K562 (cell line): ENCODE measurements around the gene HAPLN2. TPM values are rescaled to one million over a fixed set of nuclear protein-coding genes. Genes with fewer than 3 reads are reported as not detected.

ENCODE experiments used
- ATF7 ChIP-seq: fragments of 450-650 bp; IDR thresholded peaks from 2 replicates; pipeline ENCODE4 v1.7.1; 2014; ENCODE audit warnings: mild to moderate bottlenecking, moderate library complexity
- CEBPG ChIP-seq, 3 experiments: fragments of 200-800 bp in 1 of 3; sonication (Bioruptor generic) in 1 of 3; sonication (generic) in 1 of 3; formaldehyde crosslinking in 1 of 3; IDR thresholded peaks in 2 of 3; conservative IDR thresholded peaks in 1 of 3; 2 replicates each; pipeline versions ENCODE4 v1.6.1 to v1.8.0; 2016 to 2022; ENCODE audit warnings: missing compliant biosample characterization in 2 of 3, missing genetic modification characterization in 2 of 3, mild to moderate bottlenecking in 1 of 3, missing genetic modification reagents in 1 of 3
- DPF2 ChIP-seq: fragments of 450-650 bp; IDR thresholded peaks from 2 replicates; pipeline ENCODE4 v1.6.1; 2016
- KDM1A ChIP-seq, 2 experiments: fragments of 450-650 bp; IDR thresholded peaks; 2 replicates each; pipeline ENCODE4 v1.6.1; 2016; ENCODE audit warnings: mild to moderate bottlenecking in 2 of 2
- LCOR ChIP-seq: sonication (generic); formaldehyde crosslinking; IDR thresholded peaks from 2 replicates; pipeline ENCODE4 v1.8.0; 2022; ENCODE audit warnings: mild to moderate bottlenecking, missing genetic modification reagents
- MCM2 ChIP-seq: fragments of 450-650 bp; IDR thresholded peaks from 2 replicates; pipeline ENCODE4 v1.6.1; 2017; ENCODE audit warnings: low read depth, mild to moderate bottlenecking
- SRSF3 ChIP-seq: fragments of 200-400 bp; formaldehyde crosslinking; IDR thresholded peaks from 2 replicates; pipeline ENCODE4 v1.6.1; 2016; ENCODE audit warnings: mild to moderate bottlenecking, low read length, moderate library complexity; ENCODE audit not compliant: insufficient read depth
- polyA plus RNA-seq, 8 experiments: library from polyadenylated mRNA; depleted of rRNA in 4 of 8; stranded (reverse) in 5 of 8; unstranded in 3 of 8; fragments of >200 nt; fragmentation: Nextera tagmentation in 2 of 8; fragmentation: Illumina TruSeq in 1 of 8; extraction: Ambion mirVana in 2 of 8; extraction: Trizol in 1 of 8; gene quantifications; 2 replicates each; pipeline versions ENCODE4 v1.2.1 to v1.2.3, GENCODE V29; 2011 to 2014; ENCODE audit warnings: inconsistent platforms in 1 of 8, missing spikeins in 1 of 8
- total RNA-seq, 7 experiments: library from RNA; depleted of rRNA in 6 of 7; stranded (reverse); fragments of >200 nt in 6 of 7; fragmentation: Illumina TruSeq in 2 of 7; extraction: Trizol in 2 of 7; gene quantifications; 2 replicates each; pipeline versions ENCODE4 v1.2.1 to v1.2.3, GENCODE V29; 2011 to 2021; ENCODE audit warnings: low replicate concordance in 1 of 7
- TF ChIP-seq, protein P1 (sequence below), 2 experiments: fragments of 450-650 bp; formaldehyde crosslinking in 1 of 2; IDR thresholded peaks; 2 replicates each; pipeline versions ENCODE4 v1.4.0 to v1.6.1; 2014 to 2020; ENCODE audit warnings: mild to moderate bottlenecking in 2 of 2, borderline replicate concordance in 1 of 2, low read depth in 1 of 2
- TF ChIP-seq, protein P2 (sequence below): fragments of 250-450 bp; sonication (Bioruptor Pico); IDR thresholded peaks from 2 replicates; pipeline ENCODE4 v1.4.0; 2020; ENCODE audit warnings: mild to moderate bottlenecking, moderate library complexity, borderline replicate concordance

HAPLN2 gene
- total and polyA plus RNA-seq, 9 of the 15 experiments (the other 6 are each of a cell fraction or from before 2014, with no cell fraction given), result 0.14 to 5.2 (median 3.8) TPM; not detected in 4

DNA sequence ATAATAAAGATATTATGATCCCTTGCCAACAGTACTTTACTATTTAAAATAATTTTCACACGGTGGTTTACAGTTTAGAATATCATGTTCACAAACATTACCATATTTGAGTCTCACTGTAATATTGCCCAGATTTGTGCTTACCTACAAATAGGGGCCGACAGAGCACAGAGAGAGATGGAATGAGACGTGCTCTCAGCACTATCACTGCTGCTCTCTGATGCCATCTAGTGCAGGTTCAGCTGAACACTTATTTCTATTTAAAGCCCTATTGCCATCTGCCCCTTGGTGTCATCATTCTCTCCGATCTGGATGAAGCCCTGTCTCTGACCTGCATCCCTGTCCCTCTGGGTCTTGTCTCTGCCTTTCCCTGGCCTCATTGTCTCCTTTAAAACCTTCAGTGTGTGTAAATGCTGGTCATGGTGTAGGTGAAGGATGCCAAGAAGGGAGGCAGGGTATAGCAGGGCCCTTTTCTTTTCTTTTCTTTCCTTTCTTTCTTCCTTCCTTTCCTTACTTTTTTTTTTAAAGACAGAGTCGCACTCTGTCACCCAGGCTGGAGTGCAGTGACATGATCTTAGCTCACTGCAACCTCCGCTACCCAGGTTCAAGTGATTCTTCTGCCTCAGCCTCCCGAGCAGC is 11.1 kb upstream of the HAPLN2 start (continued):
- TF ChIP-seq, protein P1, sequence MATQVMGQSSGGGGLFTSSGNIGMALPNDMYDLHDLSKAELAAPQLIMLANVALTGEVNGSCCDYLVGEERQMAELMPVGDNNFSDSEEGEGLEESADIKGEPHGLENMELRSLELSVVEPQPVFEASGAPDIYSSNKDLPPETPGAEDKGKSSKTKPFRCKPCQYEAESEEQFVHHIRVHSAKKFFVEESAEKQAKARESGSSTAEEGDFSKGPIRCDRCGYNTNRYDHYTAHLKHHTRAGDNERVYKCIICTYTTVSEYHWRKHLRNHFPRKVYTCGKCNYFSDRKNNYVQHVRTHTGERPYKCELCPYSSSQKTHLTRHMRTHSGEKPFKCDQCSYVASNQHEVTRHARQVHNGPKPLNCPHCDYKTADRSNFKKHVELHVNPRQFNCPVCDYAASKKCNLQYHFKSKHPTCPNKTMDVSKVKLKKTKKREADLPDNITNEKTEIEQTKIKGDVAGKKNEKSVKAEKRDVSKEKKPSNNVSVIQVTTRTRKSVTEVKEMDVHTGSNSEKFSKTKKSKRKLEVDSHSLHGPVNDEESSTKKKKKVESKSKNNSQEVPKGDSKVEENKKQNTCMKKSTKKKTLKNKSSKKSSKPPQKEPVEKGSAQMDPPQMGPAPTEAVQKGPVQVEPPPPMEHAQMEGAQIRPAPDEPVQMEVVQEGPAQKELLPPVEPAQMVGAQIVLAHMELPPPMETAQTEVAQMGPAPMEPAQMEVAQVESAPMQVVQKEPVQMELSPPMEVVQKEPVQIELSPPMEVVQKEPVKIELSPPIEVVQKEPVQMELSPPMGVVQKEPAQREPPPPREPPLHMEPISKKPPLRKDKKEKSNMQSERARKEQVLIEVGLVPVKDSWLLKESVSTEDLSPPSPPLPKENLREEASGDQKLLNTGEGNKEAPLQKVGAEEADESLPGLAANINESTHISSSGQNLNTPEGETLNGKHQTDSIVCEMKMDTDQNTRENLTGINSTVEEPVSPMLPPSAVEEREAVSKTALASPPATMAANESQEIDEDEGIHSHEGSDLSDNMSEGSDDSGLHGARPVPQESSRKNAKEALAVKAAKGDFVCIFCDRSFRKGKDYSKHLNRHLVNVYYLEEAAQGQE (IDR thresholded peaks at IDR 0.05; ENCODE audit: borderline replicate concordance), result peak; percentile 78
- TF ChIP-seq, protein P1 (CRISPR knock-in tag; IDR thresholded peaks at IDR 0.05; ENCODE audit: low read depth), result no peak
- peak; percentile 49 to 50; a peak in 2 of 4 replicates for TF ChIP-seq KDM1A (IDR thresholded peaks at IDR 0.05)
- TF ChIP-seq DPF2, result no peak
- TF ChIP-seq LCOR, result no peak
- TF ChIP-seq, protein P2, sequence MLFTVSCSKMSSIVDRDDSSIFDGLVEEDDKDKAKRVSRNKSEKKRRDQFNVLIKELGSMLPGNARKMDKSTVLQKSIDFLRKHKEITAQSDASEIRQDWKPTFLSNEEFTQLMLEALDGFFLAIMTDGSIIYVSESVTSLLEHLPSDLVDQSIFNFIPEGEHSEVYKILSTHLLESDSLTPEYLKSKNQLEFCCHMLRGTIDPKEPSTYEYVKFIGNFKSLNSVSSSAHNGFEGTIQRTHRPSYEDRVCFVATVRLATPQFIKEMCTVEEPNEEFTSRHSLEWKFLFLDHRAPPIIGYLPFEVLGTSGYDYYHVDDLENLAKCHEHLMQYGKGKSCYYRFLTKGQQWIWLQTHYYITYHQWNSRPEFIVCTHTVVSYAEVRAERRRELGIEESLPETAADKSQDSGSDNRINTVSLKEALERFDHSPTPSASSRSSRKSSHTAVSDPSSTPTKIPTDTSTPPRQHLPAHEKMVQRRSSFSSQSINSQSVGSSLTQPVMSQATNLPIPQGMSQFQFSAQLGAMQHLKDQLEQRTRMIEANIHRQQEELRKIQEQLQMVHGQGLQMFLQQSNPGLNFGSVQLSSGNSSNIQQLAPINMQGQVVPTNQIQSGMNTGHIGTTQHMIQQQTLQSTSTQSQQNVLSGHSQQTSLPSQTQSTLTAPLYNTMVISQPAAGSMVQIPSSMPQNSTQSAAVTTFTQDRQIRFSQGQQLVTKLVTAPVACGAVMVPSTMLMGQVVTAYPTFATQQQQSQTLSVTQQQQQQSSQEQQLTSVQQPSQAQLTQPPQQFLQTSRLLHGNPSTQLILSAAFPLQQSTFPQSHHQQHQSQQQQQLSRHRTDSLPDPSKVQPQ (CRISPR knock-in tag), result no peak
- no peak for TF ChIP-seq MCM2
- TF ChIP-seq SRSF3, result no peak
- TF ChIP-seq CEBPG (CRISPR knock-in tag; IDR thresholded peaks at IDR 0.05), result peak; percentile 86
- TF ChIP-seq CEBPG (tag; conservative IDR thresholded peaks at IDR 0.05 in 1 of 2, IDR thresholded peaks at IDR 0.05 in 1 of 2), result peak; percentile 39 to 45; a peak in 2 of 4 replicates
- TF ChIP-seq ATF7, result 0 out of 2 replicates have a peak, but pooled peaks have one; percentile 40
